Activated naive CD4-positive, alpha-beta T cell (primary cell): ENCODE results near the gene GRIP1.

Experiments used
- DNase-seq, 4 experiments: peaks; one replicate each; lab custom pipeline; 2025; lab: John Stamatoyannopoulos, UW

The GRIP1 gene

GRCh38 chr12:66387117-66387516 is 291.8 kb downstream of the GRIP1 start:
- no peak for DNase-seq

- DNase-seq: no peak
These were observed 297.9 kb downstream of the GRIP1 start for GRCh38 chr12:66380769-66381535.

- no peak for DNase-seq
These were observed 299.3 kb downstream of the GRIP1 start for GRCh38 chr12:66379616-66380015.

GRCh38 chr12:66375560-66375959 is 303.3 kb downstream of the GRIP1 start:
- DNase-seq: no peak

GRCh38 chr12:66371982-66372381 is 306.9 kb downstream of the GRIP1 start:
- no peak for DNase-seq

GRCh38 chr12:66367015-66367667 is 311.7 kb downstream of the GRIP1 start:
- DNase-seq: no peak

- DNase-seq: no peak
These were observed 313.0 kb downstream of the GRIP1 start for GRCh38 chr12:66365718-66366490.

- DNase-seq: no peak
These were observed 317.2 kb downstream of the GRIP1 start for GRCh38 chr12:66361703-66362102.

GRCh38 chr12:66359300-66359699 is 319.6 kb downstream of the GRIP1 start:
- no peak for DNase-seq

GRCh38 chr12:66354291-66354690 is 324.6 kb downstream of the GRIP1 start:
- DNase-seq: no peak

GRCh38 chr12:66352899-66353298 is 326.0 kb downstream of the GRIP1 start:
- no peak for DNase-seq

- DNase-seq: no peak
These were observed 326.7 kb downstream of the GRIP1 start for GRCh38 chr12:66352197-66352596.

GRCh38 chr12:66351301-66351700 is 327.6 kb downstream of the GRIP1 start:
- no peak for DNase-seq

- no peak for DNase-seq
These were observed 332.9 kb downstream of the GRIP1 start for GRCh38 chr12:66345956-66346355.

GRCh38 chr12:66345212-66345611 is 333.7 kb downstream of the GRIP1 start:
- no peak for DNase-seq

- DNase-seq: no peak
These were observed 337.8 kb downstream of the GRIP1 start for GRCh38 chr12:66341126-66341525.

GRCh38 chr12:66340131-66340530 is 338.7 kb downstream of the GRIP1 start:
- DNase-seq: no peak

- DNase-seq: no peak
These were observed 341.4 kb downstream of the GRIP1 start for GRCh38 chr12:66337381-66338010.

- DNase-seq: no peak
These were observed 343.1 kb downstream of the GRIP1 start for GRCh38 chr12:66335746-66336145.

GRCh38 chr12:66331814-66332213 is 347.1 kb downstream of the GRIP1 start:
- DNase-seq: no peak

GRCh38 chr12:66331016-66331415 is 347.9 kb downstream of the GRIP1 start:
- no peak for DNase-seq

GRCh38 chr12:66329941-66330340 is 348.9 kb downstream of the GRIP1 start:
- no peak for DNase-seq
